Colonic mucosa (tissue), 4 donors: ENCODE measurements around the gene ZBTB38. TPM values are rescaled to one million over a fixed set of nuclear protein-coding genes. Genes with fewer than 3 reads are reported as not detected.

Experiments used
- DNase-seq: peaks from one replicate; pipeline ENCODE4 v3.0.0-alpha.2; 2020
- H3K27ac ChIP-seq: fragments of 200-600 bp; one replicate; pipeline ENCODE4 v1.8.0; 2021
- H3K27me3 ChIP-seq: fragments of 200-600 bp; one replicate; pipeline ENCODE4 v1.8.0; 2021
- H3K36me3 ChIP-seq: fragments of 200-600 bp; one replicate; pipeline ENCODE4 v1.8.0; 2021
- H3K4me1 ChIP-seq: fragments of 200-600 bp; one replicate; pipeline ENCODE4 v1.8.0; 2021; ENCODE audit warnings: mild to moderate bottlenecking
- H3K4me3 ChIP-seq: fragments of 200-600 bp; one replicate; pipeline ENCODE4 v1.8.0; 2021
- H3K9ac ChIP-seq, 2 donors: one replicate each; pipeline ENCODE4 v1.7.0; 2013; ENCODE audit warnings: control low read depth in 2 of 2, low read depth in 2 of 2, low read length in 2 of 2
- H3K9me3 ChIP-seq: fragments of 200-600 bp; one replicate; pipeline ENCODE4 v1.8.0; 2021
- intact Hi-C: fragments of 100-400 bp; cut with DNase I; formaldehyde crosslinking; loops from one replicate; pipeline ENCODE4 v1.14.1; 2022
- total RNA-seq, 2 donors: library from RNA; stranded (reverse); fragmentation: NEBNext Ultra II Directional in 1 of 2; extraction: Animal tissue kit (Norgen Biotek cat#: 25700) in 1 of 2; gene quantifications; one replicate each; pipeline ENCODE4 v1.2.1, GENCODE V29; 2021
- TF ChIP-seq, protein P1 (sequence below): fragments of 200-600 bp; IDR thresholded peaks from one replicate; pipeline ENCODE4 v1.8.0; 2022; ENCODE audit warnings: antibody characterized with exemption, mild to moderate bottlenecking
- donor health status: healthy.
- donor health status: DM: no; HTN: no; CAD: no.
- donor health status: DM: no; HTN: no; CAD: no.

The ZBTB38 gene
- total RNA-seq, 2 donors from 2014 or later: 95.5 to 112 TPM

DNA sequence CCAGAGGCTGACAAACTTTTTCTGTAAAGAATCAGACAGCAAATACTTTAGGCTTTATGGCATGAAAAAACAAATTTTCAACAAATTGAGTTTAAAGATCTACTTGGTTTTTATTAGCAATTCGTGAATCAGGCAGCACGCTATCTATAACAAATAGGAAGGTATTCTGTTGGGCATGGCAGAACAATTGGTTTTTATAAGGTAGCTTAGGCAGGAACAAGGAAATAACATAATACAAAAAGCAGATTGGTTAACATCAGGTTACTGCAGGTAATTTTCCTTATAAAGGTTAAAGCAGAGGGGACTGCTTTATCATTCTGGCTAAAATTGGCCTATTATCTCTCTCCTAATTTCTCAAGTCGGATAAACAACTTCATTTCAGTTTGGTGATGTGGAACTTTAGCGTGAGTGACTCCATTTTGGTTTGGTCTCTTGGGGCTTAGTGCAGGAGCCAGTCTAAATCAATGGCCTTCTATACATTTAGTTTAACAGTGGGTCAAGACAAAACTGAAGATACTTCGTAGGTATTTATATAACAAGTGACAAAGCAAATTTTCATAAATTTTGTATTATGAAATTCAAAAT, 26.8 kb downstream of the ZBTB38 start:
- H3K27ac ChIP-seq: peak overlapping the region; percentile 45
- no peaks in the 10 kb centered on the region for H3K9me3 ChIP-seq
- H3K4me3 ChIP-seq: no peak overlapping the region
- peaks cover 7% of the 10 kb centered on the region for H3K4me1 ChIP-seq
- H3K9ac ChIP-seq: no peak overlapping the region
- no peaks in the 10 kb centered on the region for H3K27me3 ChIP-seq
- no peak for DNase-seq
- intact Hi-C loops: no loop called here
- H3K36me3 ChIP-seq: no peaks in the 10 kb centered on the region
- TF ChIP-seq, protein P1, sequence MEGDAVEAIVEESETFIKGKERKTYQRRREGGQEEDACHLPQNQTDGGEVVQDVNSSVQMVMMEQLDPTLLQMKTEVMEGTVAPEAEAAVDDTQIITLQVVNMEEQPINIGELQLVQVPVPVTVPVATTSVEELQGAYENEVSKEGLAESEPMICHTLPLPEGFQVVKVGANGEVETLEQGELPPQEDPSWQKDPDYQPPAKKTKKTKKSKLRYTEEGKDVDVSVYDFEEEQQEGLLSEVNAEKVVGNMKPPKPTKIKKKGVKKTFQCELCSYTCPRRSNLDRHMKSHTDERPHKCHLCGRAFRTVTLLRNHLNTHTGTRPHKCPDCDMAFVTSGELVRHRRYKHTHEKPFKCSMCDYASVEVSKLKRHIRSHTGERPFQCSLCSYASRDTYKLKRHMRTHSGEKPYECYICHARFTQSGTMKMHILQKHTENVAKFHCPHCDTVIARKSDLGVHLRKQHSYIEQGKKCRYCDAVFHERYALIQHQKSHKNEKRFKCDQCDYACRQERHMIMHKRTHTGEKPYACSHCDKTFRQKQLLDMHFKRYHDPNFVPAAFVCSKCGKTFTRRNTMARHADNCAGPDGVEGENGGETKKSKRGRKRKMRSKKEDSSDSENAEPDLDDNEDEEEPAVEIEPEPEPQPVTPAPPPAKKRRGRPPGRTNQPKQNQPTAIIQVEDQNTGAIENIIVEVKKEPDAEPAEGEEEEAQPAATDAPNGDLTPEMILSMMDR: no peak

- no peak overlapping the region for H3K4me3 ChIP-seq
- no peaks in the 10 kb centered on the region for H3K9me3 ChIP-seq
- intact Hi-C loops: no loop called here
- no peaks in the 10 kb centered on the region for H3K36me3 ChIP-seq
- H3K27ac ChIP-seq: no peak overlapping the region
- H3K9ac ChIP-seq: no peak overlapping the region
- TF ChIP-seq, protein P1: no peak
- peaks cover 16% of the 10 kb centered on the region for H3K4me1 ChIP-seq
- no peaks in the 10 kb centered on the region for H3K27me3 ChIP-seq
- DNase-seq: no peak
These were observed 29.7 kb downstream of the ZBTB38 start for GRCh38 chr3:141397996-141398395.

- Histone ChIP-seq H3K27ac (peak overlapping the region; percentile 95), H3K9ac (no peak overlapping the region), H3K4me3 (no peak overlapping the region), H3K36me3 (no peaks in the 10 kb centered on the region), H3K9me3 (no peaks in the 10 kb centered on the region), H3K4me1 (peaks cover 16% of the 10 kb centered on the region), H3K27me3 (no peaks in the 10 kb centered on the region)
- DNase-seq: peak; percentile 18
- TF ChIP-seq, protein P1: no peak
- intact Hi-C loops: no loop called here
These were observed 30.9 kb downstream of the ZBTB38 start for GRCh38 chr3:141399200-141399599.

DNA sequence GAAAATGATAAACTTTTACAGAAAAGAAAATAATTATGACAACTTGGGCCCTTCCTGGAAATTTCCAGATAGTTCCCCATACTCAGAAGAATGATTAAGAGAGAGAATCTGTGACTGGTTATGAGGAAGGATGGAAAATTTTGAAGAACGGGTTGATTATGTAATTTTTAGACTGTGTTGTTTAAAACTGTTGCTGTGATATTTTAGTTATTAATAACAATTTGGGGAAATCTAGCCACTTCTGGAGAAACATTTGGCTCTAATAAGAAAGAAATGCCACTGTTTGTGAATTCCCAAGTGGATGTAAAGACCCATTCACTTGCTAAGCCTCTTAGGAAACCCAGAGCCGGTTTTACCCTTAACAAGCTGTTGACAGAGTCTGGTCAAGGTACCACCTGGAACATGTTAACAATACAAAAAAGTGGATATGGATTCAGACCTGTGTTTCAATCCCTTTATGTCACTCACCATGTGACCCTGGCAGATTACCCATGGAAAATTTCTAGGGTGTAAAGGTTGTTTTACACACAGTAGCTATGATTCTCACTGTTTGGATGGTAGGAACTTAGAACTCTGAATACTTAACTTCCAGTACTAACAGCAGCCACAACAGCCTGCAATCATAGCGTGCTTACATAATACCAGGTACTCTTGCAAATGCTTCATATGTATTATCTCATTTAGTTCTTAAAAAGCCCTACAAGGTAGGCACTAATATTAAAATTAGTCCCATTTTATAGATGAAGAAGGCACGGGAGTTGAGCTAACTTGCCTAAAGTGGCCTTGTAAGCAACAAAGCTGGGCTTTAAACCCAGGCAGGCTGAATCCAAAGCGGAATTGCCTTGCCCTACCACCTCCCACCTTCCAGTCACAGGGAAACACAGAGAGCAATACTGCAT, 32.0 kb downstream of the ZBTB38 start:
- Histone ChIP-seq H3K27ac (peak overlapping the region; percentile 95), H3K4me3 (no peak overlapping the region), H3K9me3 (no peaks in the 10 kb centered on the region), H3K4me1 (peaks cover 9% of the 10 kb centered on the region), H3K27me3 (no peaks in the 10 kb centered on the region), H3K9ac (peak overlapping the region; percentile 45 to 60), H3K36me3 (no peaks in the 10 kb centered on the region)
- intact Hi-C loops: no loop called here
- TF ChIP-seq, protein P1: no peak
- peak; percentile 65 for DNase-seq

DNA sequence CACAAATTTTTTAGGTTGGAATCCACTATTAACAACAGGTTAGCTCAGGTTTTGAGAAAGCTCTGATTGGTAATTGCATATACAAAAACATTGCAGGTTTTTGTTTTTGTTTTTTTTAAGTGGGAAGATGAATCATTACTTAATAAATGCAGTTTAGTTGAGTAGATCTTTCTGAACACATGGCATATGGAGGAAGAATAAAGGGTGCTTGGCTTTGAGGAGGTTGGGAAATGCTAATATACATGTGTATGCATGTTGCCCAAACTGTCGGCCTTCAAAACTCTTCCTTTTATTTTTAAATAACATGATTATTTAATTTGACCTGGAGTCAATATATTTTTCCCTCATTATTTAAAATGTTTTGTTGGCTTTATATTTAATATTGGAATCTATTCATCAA, 32.8 kb downstream of the ZBTB38 start:
- Histone ChIP-seq H3K9ac (peak overlapping the region in 1 of 2 donors; percentile 60), H3K27me3 (no peaks in the 10 kb centered on the region), H3K27ac (peak overlapping the region; percentile 95), H3K9me3 (no peaks in the 10 kb centered on the region), H3K4me1 (peaks cover 9% of the 10 kb centered on the region), H3K4me3 (no peak overlapping the region), H3K36me3 (no peaks in the 10 kb centered on the region)
- intact Hi-C loops: no loop called here
- TF ChIP-seq, protein P1: no peak
- no peak for DNase-seq
